ENCODE measurements around the gene SNED1.
A peak's percentile ranks its signal among the peaks of the same experiment; 100 is the strongest.

SNED1 gene

GRCh38 chr2:241082341-241083090 lies 84.1 kb downstream of the SNED1 start:
- TF ChIP-seq CTCF (conservative IDR thresholded peaks at IDR 0.05): no peak
- H3K27ac ChIP-seq: no peak overlapping the region

- no peak overlapping the region for H3K27ac ChIP-seq
- TF ChIP-seq CTCF (conservative IDR thresholded peaks at IDR 0.05): no peak
These were observed 84.6 kb downstream of the SNED1 start for GRCh38 chr2:241083091-241083415.

GRCh38 chr2:241084856-241085444 lies 86.5 kb downstream of the SNED1 start:
- H3K27ac ChIP-seq: no peak overlapping the region
- TF ChIP-seq CTCF (conservative IDR thresholded peaks at IDR 0.05): no peak

GRCh38 chr2:241087420-241088268 lies 89.2 kb downstream of the SNED1 start:
- peak overlapping the region; percentile 99; the same call in 1 of the 2 replicates for H3K27ac ChIP-seq
- TF ChIP-seq CTCF (conservative IDR thresholded peaks at IDR 0.05): no peak

- TF ChIP-seq CTCF (conservative IDR thresholded peaks at IDR 0.05): no peak
- H3K27ac ChIP-seq: peak overlapping the region; percentile 99; the same call in 1 of the 2 replicates
These were observed 90.0 kb downstream of the SNED1 start for GRCh38 chr2:241088376-241088775.

GRCh38 chr2:241088791-241089732 lies 90.6 kb downstream of the SNED1 start:
- no peak for TF ChIP-seq CTCF (conservative IDR thresholded peaks at IDR 0.05)
- H3K27ac ChIP-seq: peak overlapping the region; percentile 99; the same call in 1 of the 2 replicates
